NCI-H2029 (cell line): ENCODE measurements around the gene DENND2A.
"Not testable (repeated sequence)": the region's sequence is repeated elsewhere in the genome, so short reads cannot be mapped to it uniquely, and the experiment has no call there.

Source experiments
- DNase-seq: peaks from one replicate; lab custom pipeline; 2025; lab: John Stamatoyannopoulos, UW

The DENND2A gene

GRCh38 chr7:140544388-140544826 lies 96.2 kb downstream of the DENND2A start:
- DNase-seq: peak; percentile 50

GRCh38 chr7:140542228-140542603 lies 98.4 kb downstream of the DENND2A start:
- no peak for DNase-seq

- DNase-seq: peak; percentile 85
Measured at GRCh38 chr7:140541513-140542227, 98.9 kb downstream of the DENND2A start.

- no peak for DNase-seq
Measured at GRCh38 chr7:140541176-140541512, 99.5 kb downstream of the DENND2A start.

- DNase-seq: no peak
Measured at GRCh38 chr7:140540136-140540777, 100.4 kb downstream of the DENND2A start.

GRCh38 chr7:140539461-140539860 lies 101.2 kb downstream of the DENND2A start:
- DNase-seq: no peak

- DNase-seq: no peak
Measured at GRCh38 chr7:140537750-140538482, 102.7 kb downstream of the DENND2A start.

GRCh38 chr7:140534743-140535142 lies 105.9 kb downstream of the DENND2A start:
- DNase-seq: no peak

- peak; percentile 40 for DNase-seq
Measured at GRCh38 chr7:140533394-140533872, 107.2 kb downstream of the DENND2A start.

GRCh38 chr7:140529428-140529827 lies 111.2 kb downstream of the DENND2A start:
- DNase-seq: not testable (repeated sequence)

- no peak for DNase-seq
Measured at GRCh38 chr7:140526787-140527664, 113.6 kb downstream of the DENND2A start.

GRCh38 chr7:140526214-140526613 lies 114.4 kb downstream of the DENND2A start:
- DNase-seq: no peak

- DNase-seq: peak; percentile 67
Measured at GRCh38 chr7:140525743-140526142, 114.9 kb downstream of the DENND2A start.

- no peak for DNase-seq
Measured at GRCh38 chr7:140521421-140521820, 119.2 kb downstream of the DENND2A start.

GRCh38 chr7:140519007-140519399 lies 121.6 kb downstream of the DENND2A start:
- DNase-seq: no peak

- no peak for DNase-seq
Measured at GRCh38 chr7:140518370-140519006, 122.1 kb downstream of the DENND2A start.

- peak; percentile 86 for DNase-seq
Measured at GRCh38 chr7:140517546-140518369, 122.9 kb downstream of the DENND2A start.

- DNase-seq: peak; percentile 85
Measured at GRCh38 chr7:140512317-140513000, 128.2 kb downstream of the DENND2A start.

GRCh38 chr7:140509789-140510188 lies 130.8 kb downstream of the DENND2A start:
- no peak for DNase-seq

GRCh38 chr7:140507556-140507955 lies 133.1 kb downstream of the DENND2A start:
- not testable (repeated sequence) for DNase-seq
